ENCODE measurements around the gene TRAPPC1.
"Not testable (repeated sequence)": the region's sequence is repeated elsewhere in the genome, so short reads cannot be mapped to it uniquely, and the experiment has no call there.

TRAPPC1 gene, protein sequence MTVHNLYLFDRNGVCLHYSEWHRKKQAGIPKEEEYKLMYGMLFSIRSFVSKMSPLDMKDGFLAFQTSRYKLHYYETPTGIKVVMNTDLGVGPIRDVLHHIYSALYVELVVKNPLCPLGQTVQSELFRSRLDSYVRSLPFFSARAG

GRCh38 chr17:7931709-7932482, at the start of gene TRAPPC1, which contains the start of gene CNTROB:
Gene TRAPPC1, minus strand, starts transcription at chr17:7931946. Its CDS starts 117 bp downstream, at chr17:7931829.
Gene CNTROB, plus strand, starts transcription at chr17:7932206. Its CDS starts 874 bp downstream, at chr17:7933080.
- peak; percentile 97 for DNase-seq

DNA sequence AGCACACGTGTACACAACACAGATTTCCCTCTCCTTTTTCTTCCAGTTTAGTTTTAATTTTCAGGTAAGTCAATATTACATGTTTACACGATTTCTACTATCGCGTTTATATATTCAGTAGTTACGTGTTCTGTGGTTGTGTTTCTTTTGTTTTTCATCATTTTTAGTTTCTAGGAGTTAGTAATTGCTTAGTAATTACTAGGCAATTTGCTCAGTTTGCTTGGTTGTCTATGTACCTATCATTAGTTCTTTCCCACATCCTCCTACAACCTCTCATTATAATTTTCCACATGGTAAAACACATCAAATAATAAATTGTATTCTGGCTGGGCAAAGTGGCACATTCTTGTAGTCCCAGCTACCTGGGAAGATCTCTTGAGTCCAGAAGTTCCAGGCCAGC, 46.1 kb upstream of the TRAPPC1 start:
- DNase-seq, result peak; percentile 61

DNA sequence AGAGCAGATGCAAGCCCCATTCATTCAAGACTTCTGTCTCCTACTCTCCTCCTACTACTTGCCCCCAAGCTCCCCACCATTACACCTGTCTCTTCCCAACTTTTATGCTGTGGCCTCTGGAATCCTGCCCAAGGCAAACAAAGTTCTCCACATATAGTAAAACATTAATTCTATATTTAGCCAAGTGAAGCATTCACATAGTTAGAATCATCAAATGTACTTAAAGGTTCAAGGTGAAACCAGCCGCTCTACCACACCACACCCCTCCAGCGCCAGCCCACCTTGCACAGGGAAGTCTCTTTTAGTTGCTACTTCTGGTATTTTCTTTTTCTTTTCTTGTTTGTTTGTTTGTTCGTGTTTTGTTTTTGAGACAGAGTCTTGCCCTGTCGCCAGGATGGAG, 45.3 kb upstream of the TRAPPC1 start:
- no peak for DNase-seq

- no peak for DNase-seq
Observed at GRCh38 chr17:7974638-7975131, 42.9 kb upstream of the TRAPPC1 start.

DNA sequence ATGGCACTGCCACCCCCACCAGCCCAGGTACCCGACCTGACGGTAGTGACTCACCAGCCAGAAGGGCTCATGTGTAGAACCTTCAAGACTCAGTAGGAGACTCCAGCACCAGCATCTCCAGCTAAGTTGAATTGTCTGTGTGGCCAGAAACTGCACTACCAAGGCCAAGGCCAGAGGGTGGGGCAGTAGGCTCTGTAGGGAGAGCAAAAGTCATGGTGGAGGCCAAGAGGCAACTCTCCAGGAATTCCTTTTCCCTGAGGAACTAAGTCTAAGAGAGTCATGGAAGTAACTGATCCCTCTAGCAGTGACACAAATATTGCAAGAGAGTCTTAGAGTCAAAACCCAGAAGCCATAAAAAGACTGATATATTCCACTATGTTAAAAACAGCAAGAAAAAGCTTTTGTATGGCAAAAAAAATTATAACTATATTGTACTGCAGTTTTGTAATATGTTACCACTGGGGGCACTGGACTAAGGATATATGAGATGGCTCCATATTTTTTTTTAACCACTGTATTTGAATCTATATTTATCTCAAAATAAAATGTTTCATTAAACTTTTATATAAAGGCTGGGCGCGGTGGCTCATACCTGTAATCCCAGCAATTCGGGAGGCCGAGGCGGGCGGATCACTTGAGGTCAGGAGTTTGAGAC, 40.5 kb upstream of the TRAPPC1 start:
- DNase-seq, result no peak

DNA sequence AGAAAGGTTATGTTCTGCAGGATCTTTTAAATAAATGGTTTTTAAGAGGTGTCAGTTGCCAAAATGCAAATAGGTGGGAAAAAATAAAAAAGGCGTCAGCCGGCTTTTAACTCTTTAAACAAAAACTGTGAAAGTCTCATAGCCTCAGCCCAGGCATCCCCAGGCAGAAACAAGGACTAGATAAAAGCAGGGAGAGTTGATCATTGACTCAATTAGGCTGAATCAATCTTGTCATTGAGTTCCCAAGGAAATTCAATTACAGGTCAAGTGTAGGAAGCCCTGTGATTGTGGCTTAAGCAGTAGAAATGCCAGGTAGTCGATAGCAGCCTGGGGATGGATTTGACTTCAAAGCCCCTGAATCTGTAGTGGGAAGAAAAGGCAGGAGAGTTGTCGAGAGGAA, 39.9 kb upstream of the TRAPPC1 start:
- no peak for DNase-seq

DNA sequence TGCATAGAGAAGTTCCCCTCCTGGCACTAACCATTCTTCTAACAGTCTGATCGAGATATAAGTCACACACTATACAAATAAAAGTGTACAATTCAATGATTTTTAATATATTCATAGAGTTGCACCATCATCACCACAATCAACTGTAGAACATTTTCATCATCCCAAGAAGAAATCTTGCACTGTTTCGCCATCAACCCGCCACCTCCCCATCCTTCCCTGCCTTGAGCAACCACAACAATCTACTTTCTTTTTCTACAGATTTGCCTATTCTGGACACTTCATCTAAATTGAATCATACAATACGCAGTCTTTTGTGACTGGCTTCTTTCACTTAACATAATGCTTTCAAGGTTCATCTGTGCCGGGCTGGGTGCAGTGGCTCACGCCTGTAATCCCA, 37.7 kb upstream of the TRAPPC1 start:
- no peak for DNase-seq

GRCh38 chr17:7967751-7968150, 36.0 kb upstream of the TRAPPC1 start:
- DNase-seq, result no peak

DNA sequence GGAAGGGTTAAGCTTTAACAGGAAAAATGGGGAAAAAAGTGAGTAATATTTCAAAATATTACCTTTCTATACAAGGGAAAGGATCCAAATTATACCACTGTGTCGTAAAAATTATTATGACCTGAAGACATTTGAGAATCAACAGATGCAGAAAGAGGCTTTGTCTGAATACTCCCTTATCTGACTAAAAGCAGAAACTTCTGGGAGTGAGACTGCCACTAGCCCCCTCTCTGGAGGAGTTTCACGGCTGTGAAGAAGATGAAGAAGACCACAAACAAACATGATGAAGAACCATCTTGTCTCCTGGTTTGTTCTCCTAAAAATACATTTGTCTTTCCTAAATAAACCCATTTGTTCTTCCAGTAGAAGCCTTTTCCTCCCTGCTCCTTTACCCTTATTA, 29.7 kb upstream of the TRAPPC1 start:
- DNase-seq, result no peak

DNA sequence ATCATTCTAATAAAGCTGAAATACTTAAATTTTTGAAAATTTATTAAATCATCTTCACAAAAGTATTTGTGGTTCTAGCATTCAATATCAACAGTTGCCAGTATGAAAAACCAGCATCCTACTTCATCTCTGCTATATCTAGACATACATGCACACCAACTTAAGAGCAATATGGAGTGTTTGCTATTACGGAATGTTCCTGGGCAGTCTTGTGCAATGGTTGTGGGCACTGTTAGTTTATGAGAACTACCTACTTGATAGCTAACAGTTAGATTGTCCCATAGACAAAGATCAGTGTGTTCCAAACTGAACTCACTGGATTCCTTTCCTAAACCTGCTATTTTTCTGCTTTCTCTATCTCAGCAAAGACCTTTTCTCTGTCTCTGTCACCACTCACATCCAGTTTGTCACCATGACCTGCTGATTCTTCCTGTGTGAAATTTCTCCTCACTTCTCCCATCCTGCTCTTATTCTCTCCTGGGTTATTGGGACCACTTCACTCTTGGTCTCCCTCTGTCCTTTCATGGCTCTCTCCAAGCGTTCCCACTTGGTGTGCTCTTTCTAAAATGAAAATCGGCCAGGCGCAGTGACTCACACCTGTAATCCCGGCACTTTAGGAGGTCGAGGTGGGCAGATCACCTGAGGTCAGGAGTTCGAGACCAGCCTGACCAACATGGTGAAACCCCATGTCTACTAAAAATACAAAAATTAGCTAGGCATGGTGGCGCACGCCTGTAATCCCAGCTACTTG, 27.9 kb upstream of the TRAPPC1 start:
- DNase-seq, result no peak

GRCh38 chr17:7956228-7956965, 24.7 kb upstream of the TRAPPC1 start:
- no peak for DNase-seq

DNA sequence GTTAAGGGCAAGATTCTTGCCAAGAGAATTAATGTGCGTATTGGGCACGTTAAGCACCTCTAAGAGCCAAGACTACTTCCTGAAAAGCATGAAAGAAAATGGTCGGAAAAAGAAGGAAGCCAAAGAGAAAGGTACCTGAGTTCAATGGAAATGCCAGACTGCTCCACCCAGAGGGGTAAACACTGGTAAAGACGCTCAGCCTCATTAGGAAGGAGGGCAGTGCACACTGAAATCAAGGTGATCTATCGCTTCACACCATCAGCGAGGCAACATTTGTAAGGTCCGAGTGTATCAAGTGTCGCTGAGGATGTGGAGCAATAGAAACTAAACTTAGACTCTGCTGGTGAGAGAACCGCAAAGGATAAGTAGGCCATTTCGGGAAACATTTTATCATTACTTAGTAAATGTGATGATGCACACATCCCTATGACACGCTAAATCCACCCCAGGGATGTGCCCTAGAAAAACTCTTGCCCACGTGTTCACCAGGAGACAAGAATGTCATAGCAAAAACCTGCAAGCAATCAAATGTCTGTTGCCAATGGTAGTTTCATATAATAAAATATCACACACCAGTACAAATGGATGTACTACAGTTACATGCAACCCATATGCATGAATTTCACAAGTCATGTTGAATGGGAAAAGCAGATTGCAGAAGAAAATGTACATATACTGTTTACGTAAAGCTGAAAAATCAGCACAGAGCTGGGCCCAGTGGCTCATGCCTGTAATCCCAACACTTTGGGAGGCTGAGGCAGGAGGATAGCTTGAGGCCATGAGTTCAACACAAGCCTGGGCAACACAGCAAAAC, 23.9 kb upstream of the TRAPPC1 start:
- no peak for DNase-seq

GRCh38 chr17:7953266-7953665, 21.5 kb upstream of the TRAPPC1 start:
- DNase-seq, result not testable (repeated sequence)

GRCh38 chr17:7951143-7951792, 19.5 kb upstream of the TRAPPC1 start:
- DNase-seq, result no peak

GRCh38 chr17:7950578-7950977, 18.8 kb upstream of the TRAPPC1 start:
- DNase-seq, result no peak

DNA sequence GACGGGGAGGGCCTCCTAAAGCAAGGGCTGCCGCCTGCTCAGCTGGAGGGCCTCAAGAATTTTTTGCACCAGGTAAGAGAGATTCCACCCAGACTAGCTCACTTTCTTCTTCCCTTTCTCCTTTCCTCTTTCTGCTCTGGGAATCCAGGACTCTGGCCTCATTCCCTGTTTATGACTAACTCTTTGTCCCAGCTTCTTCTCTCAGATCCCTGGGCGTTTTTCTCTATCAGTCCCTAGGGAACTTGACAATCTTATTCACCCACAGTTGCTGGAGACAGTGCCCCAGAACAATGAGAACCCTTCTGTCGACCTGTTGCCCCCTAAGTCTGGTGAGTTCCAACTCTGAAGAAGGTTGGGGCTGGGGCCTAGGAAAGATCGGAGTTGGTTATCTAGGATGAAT, 15.9 kb upstream of the TRAPPC1 start:
- no peak for DNase-seq

DNA sequence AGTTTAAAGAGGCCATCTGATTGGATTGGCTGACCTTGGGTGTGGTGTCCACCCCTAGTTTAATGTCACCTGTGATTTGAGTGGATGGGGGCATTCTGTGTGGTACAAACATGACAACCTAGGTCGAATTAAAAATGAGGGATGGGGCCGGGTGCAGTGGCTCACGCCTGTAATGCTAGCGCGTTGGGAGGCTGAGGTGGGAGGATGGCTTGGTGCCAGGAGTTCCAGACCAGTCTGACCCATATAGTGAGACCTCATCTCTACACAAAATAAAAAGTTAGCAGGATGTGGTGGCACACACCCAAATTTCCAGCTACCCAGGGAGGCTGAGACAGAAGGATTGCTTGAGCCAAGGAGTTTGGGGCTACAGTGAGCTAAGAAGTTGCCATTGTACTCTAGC, 14.7 kb upstream of the TRAPPC1 start:
- DNase-seq, result no peak

GRCh38 chr17:7945651-7946050, 13.9 kb upstream of the TRAPPC1 start:
- no peak for DNase-seq

- no peak for DNase-seq
Observed at GRCh38 chr17:7944326-7944725, 12.6 kb upstream of the TRAPPC1 start.

DNA sequence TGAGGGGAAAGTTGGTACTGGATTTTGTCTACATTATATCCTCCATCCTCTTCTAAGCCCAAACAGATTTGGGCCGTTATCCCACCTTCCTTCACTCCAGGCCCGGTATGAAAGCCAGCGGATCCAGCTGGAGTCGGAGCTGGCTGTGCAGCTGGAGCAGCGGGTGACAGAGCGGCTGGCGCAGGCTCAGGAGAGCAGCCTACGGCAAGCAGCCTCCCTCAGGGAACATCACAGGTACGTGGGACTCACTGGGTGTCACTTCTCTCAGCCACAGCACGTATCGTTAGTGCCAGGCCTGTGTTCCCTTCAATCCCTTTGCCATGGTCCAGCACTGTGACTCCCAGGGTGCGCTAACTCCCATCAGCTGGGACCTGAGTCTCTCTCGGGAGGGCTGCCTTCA, 11.5 kb upstream of the TRAPPC1 start:
- DNase-seq, result no peak

DNA sequence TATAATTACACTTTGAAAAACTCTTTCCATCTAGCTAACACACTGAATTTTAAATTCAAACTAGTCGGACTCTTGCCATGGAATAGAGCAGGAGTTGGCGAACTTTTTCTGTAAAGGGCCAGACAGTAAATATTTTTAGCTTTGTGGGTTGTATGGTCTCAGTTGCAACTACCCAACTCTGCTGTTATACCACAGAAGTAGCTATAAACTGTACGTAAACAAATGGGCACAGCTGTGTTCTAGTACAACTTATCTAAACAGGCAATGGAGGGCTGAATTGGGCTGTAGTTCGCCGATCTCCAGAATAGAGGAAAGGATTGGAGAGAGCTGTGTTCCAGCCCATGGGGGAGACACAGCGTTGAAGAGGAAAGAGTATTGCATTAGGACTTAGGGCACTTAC, 9.0 kb upstream of the TRAPPC1 start:
- DNase-seq, result no peak
